Measurements from ENCODE around the gene HOXC11. TPM values are rescaled to one million over a fixed set of nuclear protein-coding genes. Genes with fewer than 3 reads are reported as not detected.
A peak's percentile ranks its signal among the peaks of the same experiment; 100 is the strongest.

Gene HOXC11
- total RNA-seq, 1 experiment from 2014 or later, result 5.7 TPM

DNA sequence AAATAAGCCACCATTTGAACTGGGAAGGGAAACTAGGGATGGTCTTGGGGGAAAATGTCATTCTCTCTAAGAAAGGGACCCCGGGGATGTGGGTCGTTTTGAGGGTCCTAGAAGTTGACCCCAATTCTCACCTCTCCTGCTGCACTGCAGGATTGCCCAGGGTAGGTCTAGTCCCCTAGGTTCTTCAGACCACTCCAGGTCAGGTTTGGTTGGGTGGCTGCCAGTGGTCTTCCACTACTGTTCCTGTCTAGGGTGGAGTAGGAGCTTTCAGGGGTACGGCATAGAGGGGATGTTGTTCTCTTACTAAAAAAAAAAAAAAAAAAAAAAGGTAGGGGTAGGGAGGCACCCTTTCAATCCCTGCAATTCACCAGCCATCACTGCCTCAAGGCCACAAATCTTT, 43.1 kb downstream of the HOXC11 start:
- Histone ChIP-seq H3K27ac (ENCODE audit: low read depth, low read length, poor library complexity, severe bottlenecking) (peak overlapping the region; percentile 97), H3K36me3 (ENCODE audit: insufficient read depth, low read length, poor library complexity, severe bottlenecking) (no peaks in the 10 kb centered on the region), H3K27me3 (replicated peaks; ENCODE audit: insufficient read depth, low read depth, low read length, poor library complexity) (no peaks in the 10 kb centered on the region), H3K4me1 (ENCODE audit: insufficient read depth, low read length, poor library complexity, severe bottlenecking) (peaks cover 52% of the 10 kb centered on the region), H3K9me3 (ENCODE audit: low read depth, low read length, poor library complexity, severe bottlenecking) (no peaks in the 10 kb centered on the region), H3K4me3 (ENCODE audit: low read depth, low read length, poor library complexity, severe bottlenecking) (peak overlapping the region; percentile 68)
- intact Hi-C loops (cut with micrococcal nuclease; ENCODE audit: unreplicated experiment), result no loop called here
- TF ChIP-seq, protein P1, sequence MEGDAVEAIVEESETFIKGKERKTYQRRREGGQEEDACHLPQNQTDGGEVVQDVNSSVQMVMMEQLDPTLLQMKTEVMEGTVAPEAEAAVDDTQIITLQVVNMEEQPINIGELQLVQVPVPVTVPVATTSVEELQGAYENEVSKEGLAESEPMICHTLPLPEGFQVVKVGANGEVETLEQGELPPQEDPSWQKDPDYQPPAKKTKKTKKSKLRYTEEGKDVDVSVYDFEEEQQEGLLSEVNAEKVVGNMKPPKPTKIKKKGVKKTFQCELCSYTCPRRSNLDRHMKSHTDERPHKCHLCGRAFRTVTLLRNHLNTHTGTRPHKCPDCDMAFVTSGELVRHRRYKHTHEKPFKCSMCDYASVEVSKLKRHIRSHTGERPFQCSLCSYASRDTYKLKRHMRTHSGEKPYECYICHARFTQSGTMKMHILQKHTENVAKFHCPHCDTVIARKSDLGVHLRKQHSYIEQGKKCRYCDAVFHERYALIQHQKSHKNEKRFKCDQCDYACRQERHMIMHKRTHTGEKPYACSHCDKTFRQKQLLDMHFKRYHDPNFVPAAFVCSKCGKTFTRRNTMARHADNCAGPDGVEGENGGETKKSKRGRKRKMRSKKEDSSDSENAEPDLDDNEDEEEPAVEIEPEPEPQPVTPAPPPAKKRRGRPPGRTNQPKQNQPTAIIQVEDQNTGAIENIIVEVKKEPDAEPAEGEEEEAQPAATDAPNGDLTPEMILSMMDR (conservative IDR thresholded peaks at IDR 0.05; ENCODE audit: low read depth, low read length), result no peak
- TF ChIP-seq EZH2 (IDR thresholded peaks at IDR 0.05; ENCODE audit: borderline replicate concordance, low read depth, low read length, poor library complexity, severe bottlenecking), result no peak
- ChIA-PET CTCF (interaction anchor here (0.8 to 2.2 kb wide), 4 partner anchors 10 to 189 kb away, joined by 6 to 15 read pairs (median 8); partner anchors contain the start of gene HOXC5), POLR2A (ENCODE audit: low non-redundant PET) (interaction anchor here (0.5 to 0.6 kb wide), 2 partner anchors 10 to 26 kb away, joined by 3 to 5 read pairs; no protein-coding TSS in a partner anchor)
- BruUV-seq (replicated peaks), result TSS peak; percentile 85
- DNase-seq (ENCODE audit: low spot score), result no peak

DNA sequence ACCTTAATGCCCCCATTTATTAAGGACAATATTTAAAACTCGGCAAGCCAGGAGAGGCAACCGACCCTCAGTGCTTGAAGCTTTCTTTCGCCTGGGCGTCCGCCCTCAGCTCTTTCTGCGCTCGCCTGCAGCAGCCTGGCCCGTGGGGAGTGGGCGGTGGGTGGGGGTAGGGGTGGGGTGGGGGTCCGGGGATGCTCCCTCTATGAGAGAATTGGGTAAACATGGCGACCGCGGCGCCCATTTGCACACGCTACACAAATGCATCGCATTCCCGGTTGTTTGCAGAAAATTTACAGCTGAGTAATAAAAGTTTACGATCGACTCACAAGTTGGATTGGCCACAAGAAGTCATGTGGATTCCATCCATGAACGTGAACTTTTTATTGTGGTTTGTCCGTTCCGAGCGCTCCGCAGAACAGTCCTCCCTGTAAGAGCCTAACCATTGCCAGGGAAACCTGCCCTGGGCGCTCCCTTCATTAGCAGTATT, 43.6 kb downstream of the HOXC11 start:
- Histone ChIP-seq H3K36me3 (ENCODE audit: insufficient read depth, low read length, poor library complexity, severe bottlenecking) (no peaks in the 10 kb centered on the region), H3K27me3 (replicated peaks; ENCODE audit: insufficient read depth, low read depth, low read length, poor library complexity) (no peaks in the 10 kb centered on the region), H3K4me3 (ENCODE audit: low read depth, low read length, poor library complexity, severe bottlenecking) (peak overlapping the region; percentile 68), H3K4me1 (ENCODE audit: insufficient read depth, low read length, poor library complexity, severe bottlenecking) (peaks cover 54% of the 10 kb centered on the region), H3K9me3 (ENCODE audit: low read depth, low read length, poor library complexity, severe bottlenecking) (no peaks in the 10 kb centered on the region), H3K27ac (ENCODE audit: low read depth, low read length, poor library complexity, severe bottlenecking) (peak overlapping the region; percentile 97)
- intact Hi-C loops (cut with micrococcal nuclease; ENCODE audit: unreplicated experiment), result no loop called here
- no TSS peak for BruUV-seq (replicated peaks)
- peak; percentile 91 for DNase-seq (ENCODE audit: low spot score)
- ChIA-PET CTCF (interaction anchor here (0.8 to 2.2 kb wide), 5 partner anchors 7 to 188 kb away, joined by 7 to 21 read pairs (median 15); partner anchors contain the start of gene HOXC8), POLR2A (ENCODE audit: low non-redundant PET) (interaction anchor here (0.5 to 0.6 kb wide), 2 partner anchors 10 to 26 kb away, joined by 3 to 5 read pairs; no protein-coding TSS in a partner anchor)
- TF ChIP-seq, protein P1 (conservative IDR thresholded peaks at IDR 0.05; ENCODE audit: low read depth, low read length), result no peak
- TF ChIP-seq EZH2 (IDR thresholded peaks at IDR 0.05; ENCODE audit: borderline replicate concordance, low read depth, low read length, poor library complexity, severe bottlenecking), result no peak

DNA sequence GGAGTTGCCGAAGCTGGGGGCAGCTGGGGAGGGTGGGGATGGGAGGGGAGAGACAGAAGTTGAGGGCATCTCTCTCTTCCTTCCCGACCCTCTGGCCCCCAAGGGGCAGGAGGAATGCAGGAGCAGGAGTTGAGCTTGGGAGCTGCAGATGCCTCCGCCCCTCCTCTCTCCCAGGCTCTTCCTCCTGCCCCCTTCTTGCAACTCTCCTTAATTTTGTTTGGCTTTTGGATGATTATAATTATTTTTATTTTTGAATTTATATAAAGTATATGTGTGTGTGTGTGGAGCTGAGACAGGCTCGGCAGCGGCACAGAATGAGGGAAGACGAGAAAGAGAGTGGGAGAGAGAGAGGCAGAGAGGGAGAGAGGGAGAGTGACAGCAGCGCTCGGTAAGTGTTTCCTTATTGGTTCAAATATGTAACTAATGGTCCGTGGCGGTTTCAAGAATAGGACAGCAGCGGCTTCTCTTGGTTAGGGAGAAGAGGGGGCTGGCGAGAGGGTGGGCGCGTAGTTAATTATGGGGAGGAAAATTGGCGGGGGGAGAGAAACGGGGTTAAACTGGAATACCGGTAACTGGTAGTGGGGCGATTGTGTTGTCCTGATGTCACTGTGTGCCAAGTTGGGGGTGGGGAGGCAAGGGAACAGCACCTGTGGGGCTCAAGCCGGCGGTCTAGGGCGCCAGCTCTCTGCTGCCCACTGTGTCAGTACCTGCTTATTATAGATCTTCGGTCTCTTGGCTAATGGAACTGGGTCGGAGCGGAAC, 44.3 kb downstream of the HOXC11 start:
- intact Hi-C loops (cut with micrococcal nuclease; ENCODE audit: unreplicated experiment), result no loop called here
- Histone ChIP-seq H3K9me3 (ENCODE audit: low read depth, low read length, poor library complexity, severe bottlenecking) (no peaks in the 10 kb centered on the region), H3K4me3 (ENCODE audit: low read depth, low read length, poor library complexity, severe bottlenecking) (peak overlapping the region; percentile 68), H3K27ac (ENCODE audit: low read depth, low read length, poor library complexity, severe bottlenecking) (peak overlapping the region; percentile 97), H3K36me3 (ENCODE audit: insufficient read depth, low read length, poor library complexity, severe bottlenecking) (no peaks in the 10 kb centered on the region), H3K4me1 (ENCODE audit: insufficient read depth, low read length, poor library complexity, severe bottlenecking) (peaks cover 55% of the 10 kb centered on the region), H3K27me3 (replicated peaks; ENCODE audit: insufficient read depth, low read depth, low read length, poor library complexity) (no peaks in the 10 kb centered on the region)
- TF ChIP-seq, protein P1 (conservative IDR thresholded peaks at IDR 0.05; ENCODE audit: low read depth, low read length), result no peak; the same call in 1 of the 2 replicates
- TF ChIP-seq EZH2 (IDR thresholded peaks at IDR 0.05; ENCODE audit: borderline replicate concordance, low read depth, low read length, poor library complexity, severe bottlenecking), result no peak
- ChIA-PET CTCF (interaction anchor here (0.7 to 2.2 kb wide), 7 partner anchors 8 to 828 kb away, joined by 3 to 21 read pairs (median 10); partner anchors contain the start of genes HOXC10 and HOXC8), POLR2A (ENCODE audit: low non-redundant PET) (interaction anchor here (0.6 to 0.7 kb wide), 4 partner anchors 37 to 193 kb away, joined by 3 to 24 read pairs (median 4); partner anchors contain the start of gene HOXC4)
- DNase-seq (ENCODE audit: low spot score), result peak; percentile 77
- BruUV-seq (replicated peaks), result no TSS peak
